HG03064 (cell line): ENCODE results near the gene KIF20B.
"Not testable (repeated sequence)": the region's sequence is repeated elsewhere in the genome, so short reads cannot be mapped to it uniquely, and the experiment has no call there.

ENCODE experiments used
- ATAC-seq: cut with Tn5 transposase; IDR thresholded peaks from one replicate; pipeline ENCODE4 v1.9.1; 2021; ENCODE audit warnings: low read depth; ENCODE audit not compliant: unreplicated experiment

KIF20B gene

DNA sequence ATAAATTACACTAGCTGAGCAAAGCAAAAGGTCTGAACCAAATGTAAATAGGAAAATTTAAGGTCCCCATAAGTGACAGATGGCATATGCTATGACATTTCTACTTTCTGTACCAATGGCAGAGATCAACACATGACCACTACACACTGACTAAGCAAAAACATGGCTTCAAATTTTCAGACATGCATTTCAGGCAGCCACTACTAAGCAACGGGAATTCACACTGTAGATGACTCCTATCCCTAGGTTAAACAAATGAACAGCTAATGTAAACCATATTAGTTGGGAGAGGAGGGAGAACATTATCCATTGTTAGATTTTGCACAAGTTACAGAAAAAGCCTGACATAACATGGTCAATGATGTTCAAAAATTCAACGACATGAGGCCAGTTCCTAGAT, 11.4 kb upstream of the KIF20B start:
- ATAC-seq = no peak

DNA sequence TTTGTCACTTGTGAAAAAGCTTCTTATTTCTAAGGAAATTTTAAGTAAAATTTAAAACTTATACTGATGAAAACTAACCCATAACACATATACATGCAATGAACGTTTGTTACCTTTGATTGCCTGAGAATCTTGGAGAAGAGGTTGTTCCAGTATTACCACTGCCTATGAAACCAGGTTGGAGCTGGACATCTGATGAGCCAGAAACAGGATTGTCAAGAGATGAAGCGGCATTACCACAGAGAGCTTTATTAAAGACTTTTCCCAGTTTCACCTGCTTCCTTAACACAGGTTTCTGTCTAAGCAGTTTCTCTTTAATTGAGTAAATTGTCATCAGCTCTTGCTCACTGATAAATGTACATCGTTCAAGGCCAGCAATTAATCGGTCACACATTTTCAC, 9.0 kb upstream of the KIF20B start:
- ATAC-seq = no peak

DNA sequence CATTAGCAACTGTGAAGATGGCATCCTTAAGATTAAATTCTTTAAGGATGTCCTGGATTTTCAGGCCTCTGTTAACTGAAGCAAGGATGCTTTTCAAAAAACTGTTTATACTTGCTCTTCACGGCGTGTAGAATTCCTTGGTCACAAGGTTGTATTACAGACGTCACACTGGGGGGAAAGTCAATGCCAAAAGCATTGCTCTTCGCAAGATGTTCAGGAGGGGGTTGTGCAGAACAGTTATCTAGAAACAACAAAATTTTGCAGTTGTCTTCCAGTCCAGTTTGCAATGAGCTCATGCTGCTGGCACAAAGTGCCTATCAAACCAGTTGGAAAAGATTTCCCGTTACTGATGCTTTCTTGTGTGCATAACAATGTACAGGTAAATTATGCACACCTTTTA, 8.2 kb upstream of the KIF20B start:
- ATAC-seq = no peak

GRCh38 chr10:89695307-89695706, 6.1 kb upstream of the KIF20B start:
- no peak for ATAC-seq

GRCh38 chr10:89697946-89698345, 3.4 kb upstream of the KIF20B start:
- ATAC-seq = no peak

DNA sequence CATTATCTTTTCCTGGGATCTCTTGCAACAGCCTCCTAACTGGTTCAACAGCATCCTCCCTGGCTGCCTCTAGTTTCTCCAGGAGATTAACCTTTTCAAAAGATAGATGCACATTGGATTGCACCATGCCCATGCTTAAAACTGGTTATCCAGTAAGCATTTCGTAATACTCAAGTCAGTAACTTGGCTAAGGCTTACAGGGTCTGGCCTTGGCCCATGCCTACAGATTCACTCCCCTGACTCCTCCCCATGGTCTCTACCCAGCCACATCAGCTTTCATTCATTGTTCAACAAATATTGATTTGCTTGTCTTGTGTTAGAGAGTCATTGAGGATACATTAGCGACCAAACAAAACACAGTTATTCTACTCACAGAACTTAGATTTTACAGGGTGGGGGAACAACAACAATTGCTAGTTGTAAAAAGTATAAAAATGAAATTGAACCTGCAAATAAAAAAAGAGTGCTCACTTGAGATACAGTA, 1.8 kb upstream of the KIF20B start:
- no peak for ATAC-seq

GRCh38 chr10:89700923-89701241, 508 bp upstream of the KIF20B start:
- no peak for ATAC-seq

GRCh38 chr10:89702121-89702480, 711 bp downstream of the KIF20B start:
- ATAC-seq = no peak

DNA sequence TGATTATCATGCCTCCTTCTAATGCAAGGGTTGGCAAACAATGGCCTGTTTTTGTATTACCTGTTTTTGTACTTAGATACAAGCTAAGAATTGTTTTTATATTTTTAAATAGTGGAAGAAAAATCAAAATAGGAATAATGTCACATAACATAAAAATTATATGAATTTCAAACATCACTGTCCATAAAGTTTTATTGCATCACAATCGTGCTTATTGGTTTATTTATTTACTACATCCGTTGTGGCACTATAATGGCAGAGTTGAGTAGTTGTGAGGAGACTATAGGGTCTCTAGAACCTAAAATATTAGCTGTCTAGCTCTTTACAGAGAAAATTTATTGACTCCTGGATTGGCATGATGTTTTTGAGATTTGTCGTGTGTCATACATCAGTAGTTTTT, 4.1 kb downstream of the KIF20B start:
- ATAC-seq = no peak

- no peak for ATAC-seq
Observed at GRCh38 chr10:89706011-89706410, 4.6 kb downstream of the KIF20B start.

- ATAC-seq = no peak
Observed at GRCh38 chr10:89707372-89707771, 6.0 kb downstream of the KIF20B start.

DNA sequence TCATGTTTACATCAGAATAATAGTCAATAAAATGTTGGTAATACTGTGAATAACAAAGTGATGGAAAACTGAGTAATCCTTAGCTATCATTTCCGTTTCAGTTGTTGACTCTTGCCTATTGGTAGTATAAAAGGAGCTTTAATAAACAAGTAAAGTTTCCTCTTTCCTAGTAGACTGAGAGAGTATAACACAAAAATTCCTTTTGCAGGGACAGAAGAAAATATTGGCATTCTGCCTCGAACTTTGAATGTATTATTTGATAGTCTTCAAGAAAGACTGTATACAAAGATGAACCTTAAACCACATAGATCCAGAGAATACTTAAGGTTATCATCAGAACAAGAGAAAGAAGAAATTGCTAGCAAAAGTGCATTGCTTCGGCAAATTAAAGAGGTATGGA, 9.4 kb downstream of the KIF20B start:
- ATAC-seq = no peak

DNA sequence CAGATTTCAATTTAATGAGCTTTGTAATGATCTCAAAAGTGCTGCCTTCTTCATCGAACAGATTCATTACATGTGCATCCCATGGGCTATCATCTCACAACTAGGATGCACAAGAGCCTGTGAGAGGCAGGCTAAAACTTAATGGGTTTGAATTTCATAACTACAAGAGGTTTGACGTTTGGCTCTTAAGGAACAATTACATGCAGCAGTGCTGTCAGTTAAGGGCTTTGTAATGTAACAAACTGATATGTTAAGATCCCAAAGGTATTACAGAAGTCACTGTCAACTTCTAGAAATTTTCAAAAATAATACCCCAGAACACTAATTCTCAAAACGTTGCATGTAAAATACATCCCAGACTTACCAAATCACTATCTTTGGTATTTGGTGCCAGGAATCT, 33.2 kb downstream of the KIF20B start:
- no peak for ATAC-seq

DNA sequence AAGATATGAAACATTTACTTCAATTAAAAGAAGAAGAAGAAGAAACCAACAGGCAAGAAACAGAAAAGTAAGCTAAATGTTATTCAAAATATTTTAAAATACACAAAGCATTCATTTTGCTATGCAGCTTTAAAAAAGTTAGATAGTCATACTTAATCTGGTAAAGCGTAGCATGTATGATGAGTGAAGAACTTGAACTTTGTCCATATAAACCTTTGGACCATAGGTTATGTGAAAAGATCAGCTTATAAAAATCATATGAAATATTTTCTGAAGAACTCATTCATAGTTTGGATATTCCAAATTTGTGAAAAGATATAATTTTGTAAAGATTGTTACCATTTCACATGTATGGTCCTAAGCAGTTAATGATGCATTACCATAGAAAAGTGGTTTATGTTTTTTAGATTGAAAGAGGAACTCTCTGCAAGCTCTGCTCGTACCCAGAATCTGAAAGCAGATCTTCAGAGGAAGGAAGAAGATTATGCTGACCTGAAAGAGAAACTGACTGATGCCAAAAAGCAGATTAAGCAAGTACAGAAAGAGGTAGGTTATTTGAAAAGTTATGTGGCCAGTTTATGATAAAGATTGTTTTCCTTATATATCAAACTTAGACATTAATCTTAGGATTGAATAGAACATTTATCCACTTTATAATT, 37.3 kb downstream of the KIF20B start:
- ATAC-seq = peak; percentile 92

DNA sequence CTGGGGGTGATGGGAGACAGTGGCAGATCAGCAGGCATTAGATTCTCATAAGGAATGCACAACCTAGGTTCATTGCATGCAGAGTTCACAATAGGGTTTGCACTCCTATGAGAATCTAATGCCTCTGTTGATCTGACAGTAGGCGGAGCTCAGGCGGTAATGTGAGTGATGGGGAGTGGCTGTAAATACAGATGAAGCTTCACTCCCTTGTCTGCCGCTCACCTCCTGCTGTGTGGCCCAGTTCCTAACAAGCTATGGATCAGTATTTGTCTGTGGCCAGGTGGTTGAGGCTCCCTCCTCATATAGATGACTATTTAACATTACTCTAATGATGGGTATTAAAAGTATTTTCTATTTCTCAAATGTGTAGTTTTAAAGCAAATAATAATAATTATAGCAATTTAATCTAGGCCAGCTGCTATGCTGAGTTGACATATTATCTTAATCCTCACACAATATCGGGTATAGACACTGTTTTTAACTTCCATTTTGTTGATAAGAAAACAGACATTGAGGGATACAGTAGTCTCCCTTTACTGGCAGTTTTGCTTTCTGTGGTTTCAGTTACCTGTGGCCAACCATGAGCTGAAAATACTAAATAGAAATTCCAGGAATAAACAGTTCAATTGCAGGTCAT, 39.9 kb downstream of the KIF20B start:
- ATAC-seq = no peak

- no peak for ATAC-seq
Observed at GRCh38 chr10:89744026-89744425, 42.6 kb downstream of the KIF20B start.

DNA sequence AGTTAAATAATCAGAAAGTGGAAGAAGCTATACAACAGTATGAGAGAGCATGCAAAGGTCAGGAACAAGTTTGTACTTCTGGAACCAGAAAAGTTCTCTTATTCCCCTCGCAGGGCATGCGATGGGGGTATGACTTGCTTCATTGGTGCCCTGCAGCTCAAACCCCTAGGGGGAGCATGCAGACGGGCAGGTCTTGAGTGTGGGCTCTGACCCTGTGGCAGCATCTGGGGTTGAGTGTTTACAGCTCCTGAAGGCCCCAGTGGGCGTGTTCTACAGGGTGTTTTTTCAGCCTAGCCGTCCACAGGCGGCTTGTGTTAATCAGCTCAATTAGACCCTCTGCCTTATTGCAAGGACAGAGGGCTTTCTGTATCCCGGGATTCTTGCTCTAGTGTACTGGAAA, 44.5 kb downstream of the KIF20B start:
- no peak for ATAC-seq

- no peak for ATAC-seq
Observed at GRCh38 chr10:89750441-89750840, 49.1 kb downstream of the KIF20B start.

GRCh38 chr10:89755374-89755773, 54.0 kb downstream of the KIF20B start:
- no peak for ATAC-seq

DNA sequence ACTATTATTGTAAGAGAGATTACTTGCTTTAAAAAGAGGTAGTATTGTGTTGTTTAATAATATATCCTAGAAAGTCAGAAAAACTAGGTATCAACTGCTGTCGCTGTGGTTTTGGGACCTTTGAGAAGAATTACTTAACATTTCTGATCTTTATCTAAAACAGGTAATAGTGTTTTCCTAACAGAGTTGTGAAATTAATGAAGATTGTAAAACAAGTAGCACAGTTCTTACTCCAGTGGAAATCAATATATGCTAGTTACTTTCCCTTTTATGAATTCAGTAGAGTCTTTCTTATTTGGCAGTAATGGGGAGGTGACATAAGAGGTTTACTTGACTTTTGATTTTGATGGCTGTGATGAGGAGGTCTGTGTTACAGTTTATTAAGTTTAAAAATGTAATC, 58.1 kb downstream of the KIF20B start:
- no peak for ATAC-seq

DNA sequence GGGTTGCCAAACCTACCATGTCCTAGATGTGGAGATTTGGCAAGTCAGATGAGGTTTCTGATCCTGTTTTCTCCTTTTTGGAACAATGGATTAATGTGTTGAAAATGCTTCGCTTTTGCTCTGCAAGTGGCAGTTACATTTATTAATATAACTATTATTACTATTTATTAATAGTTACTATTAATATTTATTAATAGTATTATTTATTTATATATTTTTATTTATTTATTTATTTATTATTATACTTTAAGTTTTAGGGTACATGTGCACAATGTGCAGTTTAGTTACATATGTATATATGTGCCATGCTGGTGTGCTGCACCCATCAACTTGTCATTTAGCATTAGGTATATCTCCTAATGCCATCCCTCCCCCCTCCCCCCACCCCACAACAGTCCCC, 62.3 kb downstream of the KIF20B start:
- ATAC-seq = not testable (repeated sequence)

GRCh38 chr10:89771684-89772083, 70.3 kb downstream of the KIF20B start:
- no peak for ATAC-seq

- no peak for ATAC-seq
Observed at GRCh38 chr10:89773081-89773480, 71.7 kb downstream of the KIF20B start.
